ENCODE measurements around the gene SPNS1.
"Not testable (repeated sequence)": the region's sequence is repeated elsewhere in the genome, so short reads cannot be mapped to it uniquely, and the experiment has no call there.

The SPNS1 gene, protein sequence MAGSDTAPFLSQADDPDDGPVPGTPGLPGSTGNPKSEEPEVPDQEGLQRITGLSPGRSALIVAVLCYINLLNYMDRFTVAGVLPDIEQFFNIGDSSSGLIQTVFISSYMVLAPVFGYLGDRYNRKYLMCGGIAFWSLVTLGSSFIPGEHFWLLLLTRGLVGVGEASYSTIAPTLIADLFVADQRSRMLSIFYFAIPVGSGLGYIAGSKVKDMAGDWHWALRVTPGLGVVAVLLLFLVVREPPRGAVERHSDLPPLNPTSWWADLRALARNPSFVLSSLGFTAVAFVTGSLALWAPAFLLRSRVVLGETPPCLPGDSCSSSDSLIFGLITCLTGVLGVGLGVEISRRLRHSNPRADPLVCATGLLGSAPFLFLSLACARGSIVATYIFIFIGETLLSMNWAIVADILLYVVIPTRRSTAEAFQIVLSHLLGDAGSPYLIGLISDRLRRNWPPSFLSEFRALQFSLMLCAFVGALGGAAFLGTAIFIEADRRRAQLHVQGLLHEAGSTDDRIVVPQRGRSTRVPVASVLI

DNA sequence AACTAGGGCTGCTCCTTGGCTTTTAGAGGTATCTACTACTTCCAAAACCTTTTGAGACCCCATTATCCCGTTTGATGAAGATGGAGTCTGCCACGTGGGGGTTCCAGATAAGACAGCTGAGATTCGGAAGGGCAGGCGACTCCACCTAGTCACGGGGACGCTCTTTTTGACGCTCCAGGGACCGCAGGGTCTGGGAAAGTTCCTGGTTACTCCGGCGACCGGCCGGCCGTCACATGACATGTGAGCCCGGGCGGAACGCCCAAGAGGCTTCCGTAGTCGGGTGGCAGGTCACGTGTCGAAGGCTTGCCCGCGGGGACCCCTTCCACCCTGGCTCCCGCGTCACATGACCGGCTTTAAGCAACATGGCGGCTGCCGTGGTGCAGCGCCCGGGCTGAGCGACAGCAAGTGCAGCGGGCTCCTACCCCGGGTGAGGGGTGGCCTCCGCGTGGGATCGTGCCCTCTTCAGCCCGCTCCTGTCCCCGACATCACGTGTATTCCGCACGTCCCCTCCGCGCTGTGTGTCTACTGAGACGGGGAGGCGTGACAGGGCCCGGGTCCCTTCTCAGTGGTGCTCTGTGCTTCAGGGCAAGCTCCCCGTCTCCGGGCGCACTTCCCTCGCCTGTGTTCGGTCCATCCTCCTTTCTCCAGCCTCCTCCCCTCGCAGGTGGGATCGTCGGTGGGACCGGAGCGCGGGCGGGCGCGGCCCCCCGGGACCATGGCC, at the start of gene SPNS1:
TSS of gene SPNS1 (plus strand) at position 342 of the 721 bp plus-strand sequence. CDS start at position 716, 374 bp downstream.
- TF ChIP-seq, protein P1, sequence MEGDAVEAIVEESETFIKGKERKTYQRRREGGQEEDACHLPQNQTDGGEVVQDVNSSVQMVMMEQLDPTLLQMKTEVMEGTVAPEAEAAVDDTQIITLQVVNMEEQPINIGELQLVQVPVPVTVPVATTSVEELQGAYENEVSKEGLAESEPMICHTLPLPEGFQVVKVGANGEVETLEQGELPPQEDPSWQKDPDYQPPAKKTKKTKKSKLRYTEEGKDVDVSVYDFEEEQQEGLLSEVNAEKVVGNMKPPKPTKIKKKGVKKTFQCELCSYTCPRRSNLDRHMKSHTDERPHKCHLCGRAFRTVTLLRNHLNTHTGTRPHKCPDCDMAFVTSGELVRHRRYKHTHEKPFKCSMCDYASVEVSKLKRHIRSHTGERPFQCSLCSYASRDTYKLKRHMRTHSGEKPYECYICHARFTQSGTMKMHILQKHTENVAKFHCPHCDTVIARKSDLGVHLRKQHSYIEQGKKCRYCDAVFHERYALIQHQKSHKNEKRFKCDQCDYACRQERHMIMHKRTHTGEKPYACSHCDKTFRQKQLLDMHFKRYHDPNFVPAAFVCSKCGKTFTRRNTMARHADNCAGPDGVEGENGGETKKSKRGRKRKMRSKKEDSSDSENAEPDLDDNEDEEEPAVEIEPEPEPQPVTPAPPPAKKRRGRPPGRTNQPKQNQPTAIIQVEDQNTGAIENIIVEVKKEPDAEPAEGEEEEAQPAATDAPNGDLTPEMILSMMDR (IDR thresholded peaks at IDR 0.05; ENCODE audit: control extremely low read depth, extremely low read depth, low read depth, missing control alignments), result no peak
- CTCF ChIA-PET, result interaction anchor here (1.0 to 2.3 kb wide), 7 partner anchors 11 to 1058 kb away, joined by 3 to 16 read pairs (median 3); partner anchors contain the start of gene LAT
- DNase-seq (ENCODE audit: extremely low spot score), result peak; percentile 98
- POLR2A ChIA-PET, result interaction anchor here (1.0 kb wide), 1 partner anchor 55 kb away, joined by 3 read pairs; no protein-coding TSS in a partner anchor

DNA sequence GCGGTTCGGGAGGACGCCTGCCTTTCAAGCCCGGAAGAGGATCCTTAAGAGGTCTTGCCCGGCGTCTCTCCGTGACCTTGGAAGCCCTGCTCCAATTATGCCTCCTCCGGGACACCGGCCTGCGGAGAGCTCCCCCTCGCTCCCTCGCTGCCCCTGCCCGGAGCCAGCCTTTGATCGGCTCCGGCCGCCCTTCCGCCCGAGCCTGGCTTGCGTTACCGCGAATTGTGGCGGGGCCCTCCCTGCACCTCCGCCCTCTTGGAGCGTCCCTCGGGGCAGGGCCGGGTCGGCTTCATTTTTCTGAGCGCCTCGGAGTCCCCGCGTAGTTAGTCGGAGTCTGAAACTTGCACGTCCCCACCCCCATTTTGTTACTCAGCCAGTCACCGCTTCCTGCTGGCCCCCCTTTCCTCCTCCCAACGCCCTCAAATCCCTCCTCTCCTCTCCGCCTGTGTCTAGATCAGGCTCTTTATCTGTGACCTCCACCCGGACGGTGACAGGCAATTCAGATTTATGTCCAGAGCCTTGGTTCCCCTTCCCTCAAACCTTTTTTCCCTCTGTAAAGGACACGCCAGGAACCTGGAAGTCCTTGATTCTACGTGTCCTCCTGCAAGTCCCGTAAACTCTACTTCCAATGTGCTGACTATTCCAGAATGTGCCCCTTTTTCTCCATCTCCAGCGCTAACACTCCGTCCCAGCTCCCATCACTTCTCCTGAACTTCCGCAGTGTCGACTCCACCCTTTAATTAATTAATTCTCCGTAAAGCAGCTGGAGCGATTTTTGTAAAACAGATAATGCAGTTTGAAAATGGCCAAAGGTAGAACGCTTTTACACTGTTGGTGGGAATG, 49.0 kb upstream of the SPNS1 start:
- TF ChIP-seq, protein P1 (IDR thresholded peaks at IDR 0.05; ENCODE audit: control extremely low read depth, extremely low read depth, low read depth, missing control alignments), result no peak
- ChIA-PET CTCF (interaction anchor here (0.6 to 12.7 kb wide), 3 partner anchors 18 to 80 kb away, joined by 3 to 139 read pairs (median 3); partner anchors contain the start of gene TUFM), POLR2A (interaction anchor here (1.2 kb wide), 1 partner anchor 11 kb away, joined by 3 read pairs; no protein-coding TSS in a partner anchor)
- DNase-seq (ENCODE audit: extremely low spot score), result peak; percentile 74

DNA sequence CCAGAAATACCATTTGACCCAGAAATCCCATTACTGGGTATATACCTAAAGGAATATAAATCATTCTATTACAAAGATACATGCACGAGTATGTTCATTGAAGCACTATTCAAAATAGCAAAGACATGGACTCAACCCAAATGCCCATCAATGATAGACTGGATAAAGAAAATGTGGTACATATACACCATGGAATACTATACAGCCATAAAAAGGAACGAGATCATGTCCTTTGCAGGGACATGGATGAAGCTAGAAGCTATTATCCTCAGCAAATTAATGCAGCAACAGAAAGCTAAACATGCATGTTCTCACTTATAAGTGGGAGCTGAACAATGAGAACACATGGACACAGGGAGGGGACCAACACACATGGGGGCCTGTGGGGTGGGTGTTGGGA, 48.3 kb upstream of the SPNS1 start:
- DNase-seq (ENCODE audit: extremely low spot score); POLR2A ChIA-PET: not testable (repeated sequence)
- CTCF ChIA-PET, result interaction anchor here (1.6 to 12.7 kb wide), 2 partner anchors 17 to 52 kb away, joined by 4 to 139 read pairs; no protein-coding TSS in a partner anchor

DNA sequence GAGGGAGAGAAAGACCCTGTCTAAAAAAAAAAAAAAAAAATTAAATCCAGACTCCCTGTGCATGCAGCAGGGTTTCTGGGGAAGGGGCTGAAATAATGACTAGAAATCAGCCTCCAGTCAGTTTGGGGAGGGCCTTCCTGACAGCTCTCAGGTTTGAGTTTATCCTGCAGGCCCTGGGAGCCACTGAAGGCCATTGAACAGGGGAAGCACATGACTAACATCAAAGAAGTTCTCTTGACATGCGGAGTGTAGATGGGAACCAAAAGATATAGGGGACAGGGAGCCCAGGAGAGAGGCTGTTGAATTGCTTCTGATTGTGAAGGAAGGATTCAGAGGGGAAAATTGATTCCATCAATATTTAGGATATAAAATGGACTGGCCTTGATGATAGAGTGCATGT, 46.8 kb upstream of the SPNS1 start:
- TF ChIP-seq, protein P1 (IDR thresholded peaks at IDR 0.05; ENCODE audit: control extremely low read depth, extremely low read depth, low read depth, missing control alignments), result no peak
- CTCF ChIA-PET, result interaction anchor here (1.2 to 12.7 kb wide), 3 partner anchors 16 to 54 kb away, joined by 4 to 139 read pairs (median 5); no protein-coding TSS in a partner anchor
- no peak for DNase-seq (ENCODE audit: extremely low spot score)
- POLR2A ChIA-PET, result no interaction called here

DNA sequence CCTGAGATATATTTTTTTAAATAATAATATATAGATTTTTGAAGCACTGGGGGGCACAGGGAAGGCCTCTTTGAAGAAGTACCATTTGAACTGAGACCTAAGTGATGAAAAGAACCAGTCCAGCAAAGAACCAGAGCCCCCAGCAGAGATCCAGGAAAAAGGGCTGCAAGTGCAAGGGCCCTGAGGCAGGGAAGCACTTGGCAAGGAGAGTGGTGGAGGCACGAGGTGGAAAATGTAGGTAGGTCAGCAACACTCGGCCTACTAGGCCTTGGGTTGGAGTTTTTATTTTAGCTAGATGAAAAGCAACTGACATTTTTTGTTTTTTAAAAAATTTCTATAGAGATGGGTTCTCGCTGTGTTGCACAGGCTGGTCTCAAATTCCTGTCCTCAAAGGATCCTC, 44.4 kb upstream of the SPNS1 start:
- ChIA-PET CTCF (interaction anchor here (12.7 kb wide), 1 partner anchor 13 kb away, joined by 139 read pairs; no protein-coding TSS in a partner anchor), POLR2A (no interaction called here)
- TF ChIP-seq, protein P1 (IDR thresholded peaks at IDR 0.05; ENCODE audit: control extremely low read depth, extremely low read depth, low read depth, missing control alignments), result no peak
- DNase-seq (ENCODE audit: extremely low spot score), result no peak

DNA sequence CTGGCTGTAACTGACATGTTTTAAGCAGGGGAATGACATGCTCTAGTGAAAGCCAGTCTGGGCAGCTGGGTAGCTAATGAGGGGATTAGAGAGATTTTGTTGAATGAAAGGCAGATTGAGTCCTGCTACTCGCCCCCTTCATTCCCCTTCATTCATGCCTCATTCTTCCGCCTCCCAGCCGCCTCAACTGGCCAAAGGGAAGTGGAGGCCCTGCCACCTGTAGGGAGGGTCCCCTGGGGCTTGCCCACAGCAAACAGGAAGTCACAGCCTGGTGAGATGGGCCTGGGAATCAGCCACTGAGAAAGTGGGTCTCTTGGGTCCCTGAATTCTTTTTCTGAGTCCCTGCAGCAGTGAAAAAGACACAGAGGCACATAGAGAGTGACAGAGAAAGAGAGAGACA, 43.9 kb upstream of the SPNS1 start:
- POLR2A ChIA-PET, result no interaction called here
- DNase-seq (ENCODE audit: extremely low spot score), result no peak
- CTCF ChIA-PET, result interaction anchor here (1.6 to 12.7 kb wide), 3 partner anchors 13 to 57 kb away, joined by 3 to 139 read pairs (median 4); no protein-coding TSS in a partner anchor
- TF ChIP-seq, protein P1 (IDR thresholded peaks at IDR 0.05; ENCODE audit: control extremely low read depth, extremely low read depth, low read depth, missing control alignments), result no peak

All from GM10248 (cell line).